GM23248 (cell line): Measurements from ENCODE around the gene ARHGAP5.

Experiments
- EZH2 ChIP-seq: fragments of 200-600 bp; sonication (generic); IDR thresholded peaks from 2 replicates; pipeline ENCODE4 v1.6.1; 2018; ENCODE audit warnings: antibody characterized with exemption, mild to moderate bottlenecking; ENCODE audit not compliant: insufficient read depth, poor library complexity, severe bottlenecking
- EZH2phosphoT487 ChIP-seq: fragments of 200-600 bp; sonication (generic); IDR thresholded peaks from 2 replicates; pipeline ENCODE4 v1.6.1; 2018; ENCODE audit warnings: antibody characterized with exemption, moderate library complexity, mild to moderate bottlenecking, low read depth; ENCODE audit not compliant: insufficient read depth

DNA sequence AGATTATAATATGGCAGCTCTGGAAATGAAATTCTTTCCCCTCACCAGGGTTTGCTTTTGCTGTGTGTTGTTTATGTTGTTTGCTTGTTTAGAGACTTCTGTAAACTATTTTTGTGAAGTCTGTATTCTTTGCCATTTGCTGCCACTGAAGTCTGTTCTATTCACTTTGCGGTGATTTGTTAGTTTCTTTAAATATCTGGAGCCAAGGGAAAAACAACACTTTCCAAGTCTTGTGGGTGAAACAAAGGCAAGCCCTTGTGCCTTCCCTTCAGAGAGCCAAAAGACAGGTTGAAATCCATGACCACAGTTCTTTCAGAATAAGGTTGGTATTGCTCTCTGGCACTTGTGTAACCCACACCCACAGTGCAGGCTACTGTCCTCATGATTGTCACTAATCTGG lies 65.2 kb downstream of the ARHGAP5 start:
- TF ChIP-seq EZH2: no peak
- TF ChIP-seq EZH2phosphoT487: no peak
